ENCODE results near the gene GDF10.

Gene GDF10

GRCh38 chr10:47349941-47350371 lies 50.0 kb downstream of the GDF10 start:
- in situ Hi-C loops (cut with HindIII; ENCODE audit: low sequenced_read_pairs) = no loop called here
- no peak for DNase-seq (ENCODE audit: low read depth)
- no peak overlapping the region for H3K4me3 ChIP-seq (ENCODE audit: low read depth, low read length)
- TF ChIP-seq CTCF (IDR thresholded peaks at IDR 0.05; ENCODE audit: low read depth, low read length, missing control alignments) = no peak

DNA sequence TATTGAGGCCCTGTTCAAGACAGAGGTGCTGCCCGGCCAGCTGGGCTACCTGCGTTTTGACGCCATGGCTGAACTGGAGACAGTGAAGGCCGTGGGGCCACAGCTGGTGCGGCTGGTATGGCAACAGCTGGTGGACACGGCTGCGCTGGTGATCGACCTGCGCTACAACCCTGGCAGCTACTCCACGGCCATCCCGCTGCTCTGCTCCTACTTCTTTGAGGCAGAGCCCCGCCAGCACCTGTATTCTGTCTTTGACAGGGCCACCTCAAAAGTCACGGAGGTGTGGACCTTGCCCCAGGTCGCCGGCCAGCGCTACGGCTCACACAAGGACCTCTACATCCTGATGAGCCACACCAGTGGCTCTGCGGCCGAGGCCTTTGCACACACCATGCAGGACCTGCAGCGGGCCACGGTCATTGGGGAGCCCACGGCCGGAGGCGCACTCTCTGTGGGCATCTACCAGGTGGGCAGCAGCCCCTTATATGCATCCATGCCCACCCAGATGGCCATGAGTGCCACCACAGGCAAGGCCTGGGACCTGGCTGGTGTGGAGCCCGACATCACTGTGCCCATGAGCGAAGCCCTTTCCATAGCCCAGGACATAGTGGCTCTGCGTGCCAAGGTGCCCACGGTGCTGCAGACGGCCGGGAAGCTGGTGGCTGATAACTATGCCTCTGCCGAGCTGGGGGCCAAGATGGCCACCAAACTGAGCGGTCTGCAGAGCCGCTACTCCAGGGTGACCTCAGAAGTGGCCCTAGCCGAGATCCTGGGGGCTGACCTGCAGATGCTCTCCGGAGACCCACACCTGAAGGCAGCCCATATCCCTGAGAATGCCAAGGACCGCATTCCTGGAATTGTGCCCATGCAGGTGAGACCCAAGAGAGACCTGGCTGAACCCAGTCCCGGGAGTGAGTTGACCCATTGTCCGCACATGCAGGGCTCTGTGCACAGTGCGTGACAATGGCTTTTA lies 51.0 kb downstream of the GDF10 start:
- in situ Hi-C loops (cut with HindIII; ENCODE audit: low sequenced_read_pairs) = no loop called here
- no peak for DNase-seq (ENCODE audit: low read depth)
- H3K4me3 ChIP-seq (ENCODE audit: low read depth, low read length) = no peak overlapping the region
- no peak for TF ChIP-seq CTCF (IDR thresholded peaks at IDR 0.05; ENCODE audit: low read depth, low read length, missing control alignments)

DNA sequence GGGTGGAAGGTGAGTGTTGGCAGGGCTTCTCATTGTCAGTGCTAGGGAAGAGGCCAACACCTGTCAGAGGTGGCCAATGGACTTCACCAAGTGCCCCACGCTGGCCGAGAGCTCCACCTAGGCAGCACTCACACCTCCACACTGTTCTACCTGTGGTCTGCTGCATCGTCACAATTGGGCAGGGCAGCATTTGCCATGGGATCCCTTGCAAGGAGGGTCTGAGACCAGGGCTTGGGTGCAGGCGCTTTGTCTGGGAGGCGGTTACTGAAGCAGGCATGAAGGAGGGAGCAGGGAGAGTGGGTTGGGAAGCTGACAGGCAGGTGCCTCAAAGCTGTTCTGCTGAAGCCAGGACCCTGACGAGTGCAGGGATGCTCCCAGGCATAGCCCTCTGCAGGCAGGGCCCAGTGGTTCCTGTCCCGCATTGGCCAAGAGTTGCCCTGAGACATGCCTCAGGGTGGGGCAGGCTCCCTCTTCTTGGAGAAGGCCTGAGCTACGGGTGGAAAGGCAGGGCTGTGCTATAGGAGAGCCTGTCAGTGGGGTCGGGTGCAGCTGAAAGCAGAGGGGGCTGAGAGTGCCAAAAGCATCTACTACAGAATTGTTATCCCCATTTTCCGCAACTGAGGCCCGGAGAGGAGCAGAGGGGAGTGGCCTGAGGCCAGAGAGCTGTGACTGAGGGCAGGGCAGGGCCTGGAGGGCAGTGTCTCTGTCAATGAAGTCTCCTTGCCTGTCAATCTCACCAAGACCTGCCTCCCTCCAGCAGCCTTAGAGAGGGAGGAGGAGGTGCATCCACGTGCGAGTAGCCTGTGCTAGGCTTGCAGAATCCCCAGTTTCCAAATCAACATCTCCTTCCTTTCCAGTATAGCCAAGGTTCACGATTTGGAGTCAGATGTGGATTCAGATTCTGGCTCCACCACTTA lies 52.2 kb downstream of the GDF10 start:
- H3K4me3 ChIP-seq (ENCODE audit: low read depth, low read length) = no peak overlapping the region
- in situ Hi-C loops (cut with HindIII; ENCODE audit: low sequenced_read_pairs) = no loop called here
- TF ChIP-seq CTCF (IDR thresholded peaks at IDR 0.05; ENCODE audit: low read depth, low read length, missing control alignments) = no peak
- no peak for DNase-seq (ENCODE audit: low read depth)

- no peak overlapping the region for H3K4me3 ChIP-seq (ENCODE audit: low read depth, low read length)
- in situ Hi-C loops (cut with HindIII; ENCODE audit: low sequenced_read_pairs) = no loop called here
- no peak for TF ChIP-seq CTCF (IDR thresholded peaks at IDR 0.05; ENCODE audit: low read depth, low read length, missing control alignments)
- no peak for DNase-seq (ENCODE audit: low read depth)
Measured at GRCh38 chr10:47353351-47353750, 53.4 kb downstream of the GDF10 start.

DNA sequence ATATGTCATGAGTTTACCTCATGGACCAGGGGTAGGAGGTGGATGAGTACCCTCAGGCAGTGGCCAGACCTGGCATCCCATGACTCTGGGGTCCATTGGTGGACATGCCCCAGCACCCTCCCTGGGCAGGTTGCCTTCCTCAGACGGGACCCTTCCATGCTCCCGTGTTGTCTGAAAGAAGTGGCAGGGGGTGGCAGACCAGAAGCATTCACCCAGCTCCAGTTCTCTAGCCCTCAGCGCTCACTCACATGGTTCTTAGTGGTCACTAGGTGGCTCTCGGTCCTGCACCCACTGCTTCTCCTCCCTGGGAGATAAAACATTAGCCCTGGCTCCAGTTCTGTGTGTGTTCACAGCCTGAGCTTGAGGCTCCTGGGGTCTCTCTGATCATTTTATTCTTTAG lies 54.2 kb downstream of the GDF10 start:
- peak; percentile 44 for TF ChIP-seq CTCF (IDR thresholded peaks at IDR 0.05; ENCODE audit: low read depth, low read length, missing control alignments)
- in situ Hi-C loops (cut with HindIII; ENCODE audit: low sequenced_read_pairs) = no loop called here
- DNase-seq (ENCODE audit: low read depth) = no peak

DNA sequence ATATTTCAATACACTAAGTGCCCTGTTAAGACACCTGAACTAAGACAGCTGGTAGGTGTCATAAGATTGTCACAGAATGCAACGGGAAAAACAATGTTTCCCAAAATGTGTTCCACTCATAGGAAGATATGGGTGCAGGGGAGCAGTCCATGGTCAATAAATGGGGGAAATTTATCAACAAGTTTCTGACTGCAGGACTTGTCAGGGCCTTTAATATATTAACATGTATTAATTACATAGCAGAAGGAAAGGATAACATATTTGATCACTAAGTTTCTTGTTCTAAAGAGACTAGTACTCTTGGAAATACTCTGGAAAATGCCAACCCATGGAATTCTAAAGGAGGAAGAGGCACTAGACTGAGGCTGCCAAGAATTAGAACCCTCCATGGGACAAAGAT lies 54.9 kb downstream of the GDF10 start:
- no peak for DNase-seq (ENCODE audit: low read depth)
- no peak overlapping the region for H3K4me3 ChIP-seq (ENCODE audit: low read depth, low read length)
- TF ChIP-seq CTCF (IDR thresholded peaks at IDR 0.05; ENCODE audit: low read depth, low read length, missing control alignments) = no peak
- in situ Hi-C loops (cut with HindIII; ENCODE audit: low sequenced_read_pairs) = no loop called here

More for the DNA sequence above, 54.2 kb downstream of the GDF10 start:
- H3K4me3 ChIP-seq (ENCODE audit: low read depth, low read length) = no peak overlapping the region
